SK-N-MC (cell line): ENCODE results near the gene METTL15.

ENCODE experiments used
- EZH2 ChIP-seq: fragments of 200-600 bp; sonication (generic); IDR thresholded peaks from one replicate; pipeline ENCODE4 v1.6.1; 2017; ENCODE audit warnings: antibody characterized with exemption
- POLR2AphosphoS5 ChIP-seq: IDR thresholded peaks from 2 replicates; pipeline ENCODE4 v1.6.1; 2012; ENCODE audit warnings: mild to moderate bottlenecking, low read depth, low read length, borderline replicate concordance

DNA sequence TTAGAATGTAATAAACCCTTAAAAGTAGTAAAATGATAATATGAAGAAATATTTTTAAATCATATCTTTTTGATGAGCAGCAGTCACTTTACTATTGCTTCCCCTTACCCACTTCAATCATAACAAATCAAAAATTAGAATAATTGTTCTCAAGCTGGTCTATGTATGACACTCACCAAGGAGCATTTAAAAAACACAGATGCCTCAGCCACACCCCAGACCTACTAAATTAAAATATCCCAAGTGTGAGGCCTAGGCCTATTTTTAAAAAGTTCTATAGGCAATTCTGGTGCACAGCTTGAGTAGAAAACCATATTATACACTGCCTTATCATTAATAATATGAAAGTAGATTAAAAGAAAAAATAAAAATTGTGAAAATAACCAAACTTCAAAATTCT, 15.4 kb upstream of the METTL15 start:
- TF ChIP-seq EZH2 (no peak), POLR2AphosphoS5 (no peak)
